MM.1S (cell line): Measurements from ENCODE around the gene IL1R1.

ENCODE experiments used
- EZH2phosphoT487 ChIP-seq: fragments of 300-600 bp; sonication (generic); IDR thresholded peaks from 2 replicates; pipeline ENCODE4 v1.6.1; 2018; ENCODE audit warnings: antibody characterized with exemption, low read length
- TF ChIP-seq, protein P1 (sequence below): fragments of 300-600 bp; sonication (generic); IDR thresholded peaks from 2 replicates; pipeline ENCODE4 v1.5.1; 2016; ENCODE audit warnings: antibody characterized with exemption, low read length, mixed read lengths

DNA sequence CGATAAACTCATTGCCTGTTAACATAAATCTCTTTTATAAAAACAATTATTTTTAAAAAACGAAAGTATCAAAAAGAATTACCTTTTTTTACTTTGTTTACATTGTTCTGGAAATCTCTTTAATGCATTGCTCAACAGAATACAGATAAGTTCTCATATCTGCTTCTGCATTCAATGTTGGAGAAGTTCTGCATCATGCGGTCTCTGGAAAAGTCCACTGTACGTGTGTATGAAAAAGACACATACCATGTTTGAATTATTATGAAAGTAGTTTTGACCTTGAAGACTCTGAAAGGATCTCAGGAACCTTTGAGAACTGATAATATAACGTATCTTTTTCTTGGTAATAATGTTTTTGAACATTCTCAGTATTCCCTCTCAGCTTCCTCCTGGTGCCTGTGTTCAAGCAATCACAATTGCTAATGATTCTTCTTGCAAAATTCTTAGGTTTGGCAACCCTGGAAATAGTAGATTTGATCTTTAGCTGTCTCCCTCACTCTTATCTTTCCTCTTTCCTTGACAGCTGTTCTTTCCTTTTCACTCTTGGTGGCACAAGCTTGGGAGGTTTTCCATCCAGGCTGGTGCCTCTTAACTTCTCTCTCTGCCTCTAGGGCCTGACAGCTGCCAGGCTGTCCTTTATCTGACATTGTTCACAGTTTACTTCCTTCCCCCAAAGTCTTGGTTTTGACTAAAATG is 12.4 kb upstream of the IL1R1 start:
- TF ChIP-seq, protein P1, sequence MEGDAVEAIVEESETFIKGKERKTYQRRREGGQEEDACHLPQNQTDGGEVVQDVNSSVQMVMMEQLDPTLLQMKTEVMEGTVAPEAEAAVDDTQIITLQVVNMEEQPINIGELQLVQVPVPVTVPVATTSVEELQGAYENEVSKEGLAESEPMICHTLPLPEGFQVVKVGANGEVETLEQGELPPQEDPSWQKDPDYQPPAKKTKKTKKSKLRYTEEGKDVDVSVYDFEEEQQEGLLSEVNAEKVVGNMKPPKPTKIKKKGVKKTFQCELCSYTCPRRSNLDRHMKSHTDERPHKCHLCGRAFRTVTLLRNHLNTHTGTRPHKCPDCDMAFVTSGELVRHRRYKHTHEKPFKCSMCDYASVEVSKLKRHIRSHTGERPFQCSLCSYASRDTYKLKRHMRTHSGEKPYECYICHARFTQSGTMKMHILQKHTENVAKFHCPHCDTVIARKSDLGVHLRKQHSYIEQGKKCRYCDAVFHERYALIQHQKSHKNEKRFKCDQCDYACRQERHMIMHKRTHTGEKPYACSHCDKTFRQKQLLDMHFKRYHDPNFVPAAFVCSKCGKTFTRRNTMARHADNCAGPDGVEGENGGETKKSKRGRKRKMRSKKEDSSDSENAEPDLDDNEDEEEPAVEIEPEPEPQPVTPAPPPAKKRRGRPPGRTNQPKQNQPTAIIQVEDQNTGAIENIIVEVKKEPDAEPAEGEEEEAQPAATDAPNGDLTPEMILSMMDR: no peak
- TF ChIP-seq EZH2phosphoT487: no peak
